OCI-LY7 (cell line): ENCODE measurements around the gene GALNT17.

Source experiments
- CTCF ChIP-seq: fragments of 200-600 bp; sonication (generic); conservative IDR thresholded peaks from 2 replicates; pipeline ENCODE4 v1.5.1; 2014; ENCODE audit warnings: mild to moderate bottlenecking, antibody characterized with exemption, low read length, moderate library complexity, mixed read lengths
- EZH2phosphoT487 ChIP-seq: fragments of 200-600 bp; sonication (generic); IDR thresholded peaks from 2 replicates; pipeline ENCODE4 v1.6.1; 2018; ENCODE audit warnings: low read depth, borderline replicate concordance, mild to moderate bottlenecking, mixed run types, antibody characterized with exemption, low read length, moderate library complexity, mixed read lengths

- TF ChIP-seq CTCF (no peak), EZH2phosphoT487 (no peak)
Measured at GRCh38 chr7:71506822-71507221, 374.9 kb downstream of the GALNT17 start.
